Fibroblast of villous mesenchyme (primary cell): ENCODE measurements around the gene TBL3. TPM values are rescaled to one million over a fixed set of nuclear protein-coding genes. Genes with fewer than 3 reads are reported as not detected.
A peak's percentile ranks its signal among the peaks of the same experiment; 100 is the strongest.

Source experiments
- DNase-seq: peaks from one replicate; pipeline ENCODE4 v3.0.0-alpha.2; 2010; ENCODE audit warnings: low read depth
- H3K4me3 ChIP-seq: 2 replicates; pipeline ENCODE4 v1.5.1; 2011; ENCODE audit warnings: low read depth, mild to moderate bottlenecking, low read length
- CTCF ChIP-seq: IDR thresholded peaks from 2 replicates; pipeline ENCODE4 v1.5.1; 2012; ENCODE audit warnings: low read depth, mild to moderate bottlenecking, low read length; ENCODE audit not compliant: insufficient read depth
- total RNA-seq: library from RNA; depleted of rRNA; stranded (reverse); fragments of >200 nt; gene quantifications from 2 replicates; pipeline ENCODE4 v1.2.3, GENCODE V29; 2012

Gene TBL3
- total RNA-seq, 1 donor = 28.5 TPM

- TF ChIP-seq CTCF = peak; percentile 87
- peak; percentile 82 for DNase-seq
- peak overlapping the region; percentile 64 for H3K4me3 ChIP-seq
These were observed 42.1 kb upstream of the TBL3 start for GRCh38 chr16:1929578-1930337.

GRCh38 chr16:1930338-1930720 lies 41.5 kb upstream of the TBL3 start:
- no peak overlapping the region for H3K4me3 ChIP-seq
- TF ChIP-seq CTCF = no peak
- no peak for DNase-seq

GRCh38 chr16:1932050-1933028 lies 39.5 kb upstream of the TBL3 start:
- no peak overlapping the region for H3K4me3 ChIP-seq
- TF ChIP-seq CTCF = peak; percentile 8
- no peak for DNase-seq

GRCh38 chr16:1933097-1933661 lies 38.7 kb upstream of the TBL3 start:
- no peak overlapping the region for H3K4me3 ChIP-seq
- DNase-seq = no peak
- TF ChIP-seq CTCF = no peak

- no peak for TF ChIP-seq CTCF
- H3K4me3 ChIP-seq = no peak overlapping the region
- DNase-seq = no peak
These were observed 34.8 kb upstream of the TBL3 start for GRCh38 chr16:1936945-1937479.

GRCh38 chr16:1938316-1938715 lies 33.5 kb upstream of the TBL3 start:
- DNase-seq = no peak
- TF ChIP-seq CTCF = no peak
- no peak overlapping the region for H3K4me3 ChIP-seq
